ENCODE results near the gene GNG12. TPM values are rescaled to one million over a fixed set of nuclear protein-coding genes. Genes with fewer than 3 reads are reported as not detected.

GNG12 gene
- total and polyA plus RNA-seq, 2 donors (not counting 3 experiments of a cell fraction or from before 2014, with no cell fraction given) = 107 to 152 TPM

DNA sequence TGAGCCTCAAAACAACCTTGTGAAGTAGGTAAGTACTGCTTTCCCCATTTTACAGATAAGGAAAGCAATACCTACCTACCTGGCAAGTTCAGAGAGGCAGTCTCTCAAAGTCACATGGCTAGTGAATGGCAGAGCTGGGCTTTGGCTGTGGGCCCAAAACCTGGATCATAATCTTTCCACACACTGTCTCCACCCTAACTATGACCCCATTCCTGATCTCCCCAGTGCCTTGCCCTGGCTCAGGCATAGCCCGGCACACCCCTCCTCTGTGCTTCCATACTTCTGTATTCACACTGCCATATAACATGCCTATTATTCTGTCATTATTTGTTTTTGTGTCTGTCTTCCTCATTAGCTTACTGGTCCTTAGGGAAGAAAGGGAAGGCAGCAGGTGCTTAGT is 15.9 kb downstream of the GNG12 start:
- intact Hi-C loops (cut with micrococcal nuclease) = no loop called here
- Histone ChIP-seq H3K4me1 (ENCODE audit: control insufficient read depth, extremely low read depth, insufficient read depth, low read length) (peaks cover 29% of the 10 kb centered on the region), H3K4me3 (replicated peaks in 1 of 3; ENCODE audit: insufficient read depth in 1 of 3, low read depth in 1 of 3, low read length in 3 of 3) (no peak overlapping the region), H3K9ac (replicated peaks; ENCODE audit: extremely low read depth, insufficient read depth, low read length) (no peak overlapping the region), H3K36me3 (ENCODE audit: control insufficient read depth in 2 of 2, extremely low read depth in 1 of 2, insufficient read depth in 2 of 2, low read length in 2 of 2) (peaks cover 0 to 4% of the 10 kb centered on the region in 2 experiments), H3K9me3 (replicated peaks; ENCODE audit: control insufficient read depth, insufficient read depth, low read length) (no peaks in the 10 kb centered on the region), H3K79me2 (ENCODE audit: control insufficient read depth, insufficient read depth, low read length) (peaks cover 95% of the 10 kb centered on the region), H3K27me3 (ENCODE audit: control insufficient read depth in 2 of 2, insufficient read depth in 2 of 2, low read length in 2 of 2) (no peaks in the 10 kb centered on the region), H3K27ac (ENCODE audit: insufficient read depth, low read depth, low read length) (no peak overlapping the region), H3K4me2 (ENCODE audit: insufficient read depth, low read length) (no peak overlapping the region), H3K9me1 (replicated peaks; ENCODE audit: control insufficient read depth, extremely low read depth, insufficient read depth, low read length) (no peaks in the 10 kb centered on the region), H4K20me1 (replicated peaks; ENCODE audit: control insufficient read depth, extremely low read depth, insufficient read depth, low read length) (peaks cover 5% of the 10 kb centered on the region), H2AFZ (ENCODE audit: low read depth, low read length) (no peak overlapping the region)
- no peak for DNase-seq (ENCODE audit: low read depth, low spot score)
- no TSS peak for BruUV-seq (replicated peaks)
- no peak for FAIRE-seq
- dilution Hi-C loops (cut with MboI; ENCODE audit: extremely low pct_ligation_motif_present, low sequenced_read_pairs) = no loop called here
- ChIA-PET CTCF (interaction anchor here (0.5 to 1.2 kb wide), 3 partner anchors 26 to 57 kb away, joined by 3 to 4 read pairs (median 3); no protein-coding TSS in a partner anchor), POLR2A (no interaction called here)
- no peak for TF ChIP-seq MAX (IDR thresholded peaks at IDR 0.05; ENCODE audit: insufficient read depth, insufficient read length)
- TF ChIP-seq EZH2 (IDR thresholded peaks at IDR 0.05; ENCODE audit: borderline replicate concordance, low read depth, low read length, severe bottlenecking) = no peak
- TF ChIP-seq MYC (IDR thresholded peaks at IDR 0.05; ENCODE audit: low read depth, low read length) = no peak
- TF ChIP-seq CTCF (IDR thresholded peaks at IDR 0.05; ENCODE audit: extremely low read depth in 1 of 2, insufficient read depth in 1 of 2, low read depth in 1 of 2, low read length in 2 of 2) = no peak
- no peak for TF ChIP-seq POLR2A (IDR thresholded peaks at IDR 0.05; ENCODE audit: low read depth, low read length)
- no peak for TF ChIP-seq FOS (IDR thresholded peaks at IDR 0.05; ENCODE audit: borderline replicate concordance, insufficient read depth, low read length)
- no peak for TF ChIP-seq POLR2AphosphoS5 (IDR thresholded peaks at IDR 0.05; ENCODE audit: insufficient read depth, low read depth, low read length)
- TF ChIP-seq GATA2 (IDR thresholded peaks at IDR 0.05; ENCODE audit: insufficient read depth, insufficient read length, low read depth, low read length) = no peak
- no peak for TF ChIP-seq JUN (IDR thresholded peaks at IDR 0.05; ENCODE audit: borderline replicate concordance, insufficient read depth, insufficient read length, low read depth)
